K562 (cell line): Measurements from ENCODE around the gene ZNF331. TPM values are rescaled to one million over a fixed set of nuclear protein-coding genes. Genes with fewer than 3 reads are reported as not detected.

Experiments
- CBX5 ChIP-seq: IDR thresholded peaks from 2 replicates; pipeline ENCODE4 v1.6.1; 2014; ENCODE audit warnings: low read depth, borderline replicate concordance
- ELF2 ChIP-seq: fragments of 250-450 bp; sonication (Bioruptor Pico); IDR thresholded peaks from 2 replicates; pipeline ENCODE4 v1.5.0; 2021; ENCODE audit warnings: mild to moderate bottlenecking
- ELK1 ChIP-seq: sonication (generic); formaldehyde crosslinking; IDR thresholded peaks from 2 replicates; pipeline ENCODE4 v1.8.1; 2022; ENCODE audit warnings: missing genetic modification reagents
- ETV1 ChIP-seq: fragments of 450-650 bp; conservative IDR thresholded peaks from 2 replicates; pipeline ENCODE4 v1.6.1; 2016; ENCODE audit warnings: missing genetic modification characterization, control low read depth, low read depth, missing compliant biosample characterization
- FOXA3 ChIP-seq, 2 experiments: fragments of 450-650 bp in 1 of 2; sonication (generic) in 1 of 2; formaldehyde crosslinking; IDR thresholded peaks in 1 of 2; conservative IDR thresholded peaks in 1 of 2; 2 replicates each; pipeline versions ENCODE4 v1.4.0 to v1.8.0; 2020 to 2022; ENCODE audit warnings: mild to moderate bottlenecking in 2 of 2, missing genetic modification reagents in 1 of 2
- GATAD2B ChIP-seq: fragments of 450-650 bp; IDR thresholded peaks from 2 replicates; pipeline ENCODE4 v1.6.1; 2017; ENCODE audit warnings: mild to moderate bottlenecking, borderline replicate concordance
- GTF3C2 ChIP-seq: IDR thresholded peaks from 3 replicates; pipeline ENCODE4 v1.6.1; 2011; ENCODE audit warnings: borderline replicate concordance, mild to moderate bottlenecking, moderate library complexity; ENCODE audit not compliant: insufficient read length; ENCODE audit errors: extremely low read depth
- JUN ChIP-seq, 2 experiments: sonication (generic) in 1 of 2; formaldehyde crosslinking in 1 of 2; IDR thresholded peaks; 2 replicates each; pipeline versions ENCODE4 v1.6.1 to v1.8.0; 2012 to 2022; ENCODE audit warnings: borderline replicate concordance in 2 of 2, mild to moderate bottlenecking in 2 of 2, improper control_type of control experiment in 1 of 2, low read depth in 1 of 2, low read length in 1 of 2, missing genetic modification reagents in 1 of 2
- MCM5 ChIP-seq: fragments of 450-650 bp; IDR thresholded peaks from 2 replicates; pipeline ENCODE4 v1.6.1; 2016; ENCODE audit warnings: low read depth
- MXI1 ChIP-seq: IDR thresholded peaks from 2 replicates; pipeline ENCODE4 v1.6.1; 2011; ENCODE audit warnings: low read depth, mild to moderate bottlenecking, improper control_type of control experiment, low read length
- NFIC ChIP-seq: fragments of 450-650 bp; IDR thresholded peaks from 2 replicates; pipeline ENCODE4 v1.6.1; 2017; ENCODE audit warnings: mild to moderate bottlenecking, inconsistent platforms
- PHF20 ChIP-seq: fragments of 450-650 bp; IDR thresholded peaks from 2 replicates; pipeline ENCODE4 v1.6.1; 2018; ENCODE audit not compliant: partially characterized antibody
- RBM14 ChIP-seq: fragments of 200-400 bp; formaldehyde crosslinking; IDR thresholded peaks from 2 replicates; pipeline ENCODE4 v1.6.1; 2018; ENCODE audit warnings: low read depth, mild to moderate bottlenecking, low read length, moderate library complexity, borderline replicate concordance; ENCODE audit not compliant: insufficient read depth
- SLC30A9 ChIP-seq: fragments of 250-450 bp; sonication (Bioruptor Pico); IDR thresholded peaks from 2 replicates; pipeline ENCODE4 v1.8.0; 2022; ENCODE audit warnings: mild to moderate bottlenecking, moderate library complexity
- SMARCC2 ChIP-seq: fragments of 450-650 bp; IDR thresholded peaks from 2 replicates; pipeline ENCODE4 v1.6.1; 2017; ENCODE audit warnings: antibody characterized with exemption, moderate library complexity, mild to moderate bottlenecking, low read depth
- ZNF324 ChIP-seq: fragments of 250-450 bp; sonication (Bioruptor Pico); IDR thresholded peaks from 2 replicates; pipeline ENCODE4 v1.4.0; 2020; ENCODE audit warnings: mild to moderate bottlenecking
- ZNF592 ChIP-seq: fragments of 450-650 bp; IDR thresholded peaks from 2 replicates; pipeline ENCODE4 v1.6.1; 2017; ENCODE audit warnings: antibody characterized with exemption, mild to moderate bottlenecking
- ZNF655 ChIP-seq: fragments of 250-450 bp; sonication (Bioruptor Pico); IDR thresholded peaks from 2 replicates; pipeline ENCODE4 v1.5.0; 2021
- polyA plus RNA-seq, 8 experiments: library from polyadenylated mRNA; depleted of rRNA in 4 of 8; stranded (reverse) in 5 of 8; unstranded in 3 of 8; fragments of >200 nt; fragmentation: Nextera tagmentation in 2 of 8; fragmentation: Illumina TruSeq in 1 of 8; extraction: Ambion mirVana in 2 of 8; extraction: Trizol in 1 of 8; gene quantifications; 2 replicates each; pipeline versions ENCODE4 v1.2.1 to v1.2.3, GENCODE V29; 2011 to 2014; ENCODE audit warnings: inconsistent platforms in 1 of 8, missing spikeins in 1 of 8
- total RNA-seq, 7 experiments: library from RNA; depleted of rRNA in 6 of 7; stranded (reverse); fragments of >200 nt in 6 of 7; fragmentation: Illumina TruSeq in 2 of 7; extraction: Trizol in 2 of 7; gene quantifications; 2 replicates each; pipeline versions ENCODE4 v1.2.1 to v1.2.3, GENCODE V29; 2011 to 2021; ENCODE audit warnings: low replicate concordance in 1 of 7

ZNF331 gene
- total and polyA plus RNA-seq, 9 of the 15 experiments (the other 6 are each of a cell fraction or from before 2014, with no cell fraction given), result 0.23 to 2.7 (median 0.76) TPM

GRCh38 chr19:53517114-53517741 is 20.7 kb upstream of the ZNF331 start (continued):
- TF ChIP-seq ZNF655 (CRISPR knock-in tag) (peak; percentile 68; the same call in 1 of the 2 replicates), MXI1 (no peak), FOXA3 (CRISPR knock-in tag; conservative IDR thresholded peaks at IDR 0.05 in 1 of 2, IDR thresholded peaks at IDR 0.05 in 1 of 2) (peak in 1 of 2 experiments; percentile 77; a peak in 2 of 4 replicates), ZNF324 (CRISPR knock-in tag) (peak; percentile 88), SLC30A9 (no peak), NFIC (peak; percentile 89), ELF2 (no peak), SMARCC2 (no peak), ETV1 (tag) (peak; percentile 75; the same call in 1 of the 2 replicates), GATAD2B (no peak), PHF20 (no peak), JUN (IDR thresholded peaks at IDR 0.05; ENCODE audit: borderline replicate concordance, low read depth, low read length) (no peak), JUN (CRISPR knock-in tag; IDR thresholded peaks at IDR 0.05; ENCODE audit: borderline replicate concordance) (no peak), CBX5 (no peak), GTF3C2 (no peak), RBM14 (no peak), ELK1 (CRISPR knock-in tag) (no peak), MCM5 (no peak), ZNF592 (peak; percentile 99)
